WI38 (cell line): ENCODE measurements around the gene OTX1.

ENCODE experiments used
- H3K4me3 ChIP-seq: 2 replicates; pipeline ENCODE4 v1.5.1; 2011; ENCODE audit warnings: low read depth, mild to moderate bottlenecking, control low read depth, low read length
- CTCF ChIP-seq: IDR thresholded peaks from 2 replicates; pipeline ENCODE4 v1.5.1; 2012; ENCODE audit warnings: low read depth, mild to moderate bottlenecking, control low read depth, low read length

OTX1 gene

DNA sequence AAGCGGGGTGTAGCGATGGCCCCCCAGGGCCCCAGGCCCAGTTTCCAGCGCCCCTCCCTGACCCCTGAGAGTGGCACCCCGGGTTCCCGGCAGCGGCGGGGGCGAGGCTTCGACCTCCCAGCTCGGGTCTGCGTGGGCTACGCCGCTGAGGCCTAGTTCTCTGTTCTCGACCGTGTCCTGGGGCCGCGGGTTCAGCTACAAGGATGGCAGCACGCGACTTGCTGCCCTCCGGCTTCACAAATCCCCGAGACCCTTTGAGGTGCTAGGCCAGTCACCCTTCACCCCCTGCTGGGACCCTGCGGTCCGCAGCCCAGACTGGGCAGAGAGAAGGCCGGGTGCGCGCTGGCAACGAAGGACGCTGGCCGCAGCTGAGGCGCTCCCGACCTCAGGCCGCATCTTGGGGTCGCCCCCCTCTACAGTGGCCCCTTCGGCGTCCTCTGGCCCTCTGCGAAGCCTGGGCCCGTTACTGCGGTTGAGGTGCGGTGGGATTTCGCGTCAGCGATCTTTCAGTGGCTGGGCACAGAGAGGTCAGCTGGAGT, 1.2 kb downstream of the OTX1 start:
- TF ChIP-seq CTCF = no peak
- no peak overlapping the region for H3K4me3 ChIP-seq

GRCh38 chr2:63052411-63053080, 1.9 kb downstream of the OTX1 start:
- H3K4me3 ChIP-seq = no peak overlapping the region
- TF ChIP-seq CTCF = no peak

DNA sequence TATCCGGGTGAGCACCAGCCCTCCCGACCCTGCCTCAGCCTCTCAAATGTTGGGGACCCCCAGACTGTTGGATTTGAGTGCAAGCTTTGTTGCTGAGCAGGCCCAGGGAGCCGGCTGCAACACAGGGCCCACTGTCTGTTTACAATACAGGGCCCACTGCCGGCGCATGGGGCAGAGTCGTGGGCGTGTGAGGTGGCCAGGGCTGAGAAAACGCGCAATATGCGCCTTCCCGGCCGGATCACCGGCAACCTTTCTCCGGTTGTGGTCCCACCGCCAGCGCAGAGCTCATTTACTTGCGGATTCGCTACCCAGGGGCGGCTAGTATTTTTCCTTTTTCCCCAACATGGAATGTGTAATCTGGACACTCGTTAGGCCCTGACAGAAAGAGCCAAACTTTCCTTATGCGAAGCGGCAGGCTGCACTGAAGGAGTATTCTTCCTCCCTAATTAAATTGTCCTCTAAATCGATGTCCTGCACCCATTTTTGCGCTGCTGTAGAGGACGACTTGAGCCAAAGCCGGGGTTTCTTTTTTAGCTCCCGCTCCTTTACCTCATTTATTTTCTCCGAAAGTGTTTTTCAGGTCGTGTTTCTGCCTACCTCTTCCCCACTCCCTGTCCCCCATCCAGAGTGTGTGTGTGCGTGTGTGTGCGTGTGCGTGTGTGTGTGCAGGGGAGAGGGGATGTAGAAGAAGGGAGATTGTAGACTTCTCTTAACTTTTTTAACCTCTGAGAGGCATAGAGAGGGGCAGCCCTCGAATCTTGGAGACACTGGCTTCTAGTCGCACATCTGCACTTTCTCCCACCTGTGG, 2.7 kb downstream of the OTX1 start:
- no peak for TF ChIP-seq CTCF
- no peak overlapping the region for H3K4me3 ChIP-seq

GRCh38 chr2:63053889-63054602, 3.4 kb downstream of the OTX1 start:
- H3K4me3 ChIP-seq = peak overlapping the region; percentile 10
- TF ChIP-seq CTCF = no peak

DNA sequence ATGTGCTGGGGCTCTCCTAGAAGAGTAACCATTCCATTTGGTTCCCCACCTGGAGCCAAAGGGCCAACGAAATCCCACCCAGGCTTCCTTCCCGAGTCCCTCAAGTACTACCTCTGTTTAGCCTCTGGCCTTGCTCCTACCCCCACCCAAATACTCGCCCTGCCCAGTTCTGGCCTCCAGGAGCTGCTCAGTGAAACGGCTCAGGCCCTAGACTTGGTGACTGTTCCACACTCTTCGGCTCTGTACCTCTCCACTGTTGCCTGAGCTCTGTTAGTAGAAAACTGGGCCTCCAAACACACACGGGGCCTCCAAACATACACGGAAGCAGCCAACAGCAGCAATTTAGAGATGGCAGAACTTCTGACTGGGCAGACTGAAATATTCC, 4.2 kb downstream of the OTX1 start:
- no peak for TF ChIP-seq CTCF
- H3K4me3 ChIP-seq = no peak overlapping the region

- TF ChIP-seq CTCF = no peak
- no peak overlapping the region for H3K4me3 ChIP-seq
These were observed 4.8 kb downstream of the OTX1 start for GRCh38 chr2:63055226-63056106.
